Stimulated activated CD8-positive, alpha-beta memory T cell treated with anti-CD3 and anti-CD28 coated beads, Interleukin-7, amount 100 ng/mL, for 48 hours (primary cell): ENCODE measurements around the gene PTP4A1.
"Not testable (repeated sequence)": the region's sequence is repeated elsewhere in the genome, so short reads cannot be mapped to it uniquely, and the experiment has no call there.

Experiments
- DNase-seq, 2 donors: peaks; one replicate each; pipeline ENCODE4 v3.0.0-alpha.2; 2020; ENCODE audit warnings: low read depth in 1 of 2; ENCODE audit errors: extremely low read depth in 1 of 2

Gene PTP4A1

DNA sequence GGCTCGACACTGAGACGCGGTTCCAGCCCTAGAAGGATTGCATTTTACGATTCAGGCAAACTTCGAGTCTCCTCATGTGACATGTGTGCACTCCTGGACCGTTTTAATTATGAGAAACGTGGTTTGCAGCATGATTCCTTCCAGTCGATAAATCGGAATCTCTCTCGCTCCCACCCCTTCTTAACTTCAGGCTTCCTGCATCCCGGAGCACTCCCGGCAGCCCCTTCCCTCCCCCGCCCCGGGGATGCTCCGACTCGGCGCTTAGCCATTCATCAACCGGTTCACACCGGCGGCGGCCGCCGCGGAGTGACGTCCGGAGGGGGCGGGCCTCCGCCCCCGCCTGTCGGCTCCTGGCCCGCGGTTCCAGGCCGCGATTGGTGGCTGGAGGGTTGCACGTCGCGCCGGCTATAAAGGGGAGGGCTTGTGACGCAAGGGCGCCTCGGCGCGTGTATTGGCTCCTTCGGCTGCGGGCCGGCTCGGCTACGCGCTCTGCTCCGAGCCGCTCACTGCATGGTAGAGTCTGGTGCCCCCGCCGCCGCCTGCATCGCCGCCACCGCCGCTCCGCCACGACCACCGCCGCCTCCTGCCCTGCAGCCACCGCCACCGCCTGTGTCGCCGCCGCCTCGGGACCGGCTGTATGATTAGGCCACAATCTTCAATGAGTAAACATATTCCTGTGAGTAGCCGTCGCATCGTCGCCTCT is at the start of gene PTP4A1, which contains the start of gene LOC128125822:
Gene PTP4A1, plus strand, starts transcription at position 437 of the 703 bp plus-strand sequence. CDS start 4,401 bp downstream, outside the sequence.
Gene LOC128125822, plus strand, starts transcription at position 437 of the 703 bp plus-strand sequence.
- peak; percentile 93 to 94 for DNase-seq

DNA sequence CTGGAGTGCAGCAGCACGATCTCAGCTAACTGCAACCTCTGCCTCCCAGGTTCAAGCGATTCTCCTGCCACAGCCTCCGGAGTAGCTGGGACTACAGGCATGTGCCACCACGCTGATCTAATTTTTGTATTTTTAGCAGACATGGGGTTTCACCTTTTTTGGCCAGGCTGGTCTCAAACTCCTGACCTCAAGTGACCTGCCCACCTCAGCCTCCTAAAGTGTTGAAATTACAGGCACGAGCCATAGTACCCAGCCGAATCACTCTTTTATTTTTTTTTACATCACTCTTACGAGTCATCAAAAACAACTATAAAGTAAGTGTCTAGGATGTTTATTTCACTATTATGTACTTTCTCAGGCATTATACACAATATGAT is 49.4 kb upstream of the PTP4A1 start:
- DNase-seq, result not testable (repeated sequence)

DNA sequence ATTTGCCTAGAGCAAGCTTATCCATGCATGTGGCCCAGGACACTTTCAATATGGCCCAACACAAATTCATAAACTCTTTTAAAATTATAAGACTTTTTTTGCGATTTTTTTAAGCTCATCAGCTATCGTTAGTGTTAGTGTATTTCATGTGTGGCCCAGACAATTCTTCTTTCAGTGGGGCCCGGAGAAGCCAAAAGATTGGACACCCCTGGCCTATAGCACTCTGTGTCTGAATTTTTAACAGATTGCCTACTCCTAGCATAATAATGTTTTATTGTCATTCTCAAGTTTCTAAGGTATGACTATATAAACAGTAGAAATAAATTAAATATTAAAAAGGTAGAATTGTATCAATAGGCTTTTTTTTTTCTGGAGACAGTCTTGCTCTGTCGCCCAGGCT is 48.6 kb upstream of the PTP4A1 start:
- DNase-seq, result no peak

DNA sequence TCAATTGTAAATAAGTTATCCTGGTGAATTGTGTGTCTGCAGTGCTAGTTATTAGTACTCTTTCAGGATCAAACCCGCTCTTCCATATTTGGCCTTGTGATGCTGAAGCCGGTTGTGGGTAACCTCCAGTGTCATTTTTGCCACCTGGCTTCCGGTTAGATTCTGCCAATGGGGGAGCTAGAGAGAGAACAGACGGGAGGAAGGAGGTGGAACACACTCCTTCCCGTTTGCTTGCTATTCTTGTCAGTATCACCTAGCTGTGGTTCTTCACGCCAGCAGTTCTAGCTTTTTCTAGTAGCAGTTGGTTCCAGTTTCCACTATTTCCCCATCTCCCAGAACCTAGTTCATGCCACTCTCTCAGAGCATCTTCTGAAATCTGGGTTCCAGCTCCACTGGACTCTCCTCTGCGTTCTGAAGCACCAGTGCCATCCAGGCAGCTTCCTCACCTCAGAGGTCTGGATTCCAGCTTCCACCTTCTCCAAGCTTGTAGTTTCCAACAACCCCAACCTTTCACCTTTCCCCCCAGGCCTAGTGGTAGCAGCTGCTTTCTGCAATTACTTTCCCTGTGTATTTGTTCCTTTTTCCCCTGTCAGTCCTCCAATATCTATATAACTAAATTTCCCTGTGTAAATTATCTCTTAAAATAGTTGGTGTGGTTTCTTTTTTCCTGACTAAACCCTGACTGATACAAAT is 46.9 kb upstream of the PTP4A1 start:
- DNase-seq, result no peak

DNA sequence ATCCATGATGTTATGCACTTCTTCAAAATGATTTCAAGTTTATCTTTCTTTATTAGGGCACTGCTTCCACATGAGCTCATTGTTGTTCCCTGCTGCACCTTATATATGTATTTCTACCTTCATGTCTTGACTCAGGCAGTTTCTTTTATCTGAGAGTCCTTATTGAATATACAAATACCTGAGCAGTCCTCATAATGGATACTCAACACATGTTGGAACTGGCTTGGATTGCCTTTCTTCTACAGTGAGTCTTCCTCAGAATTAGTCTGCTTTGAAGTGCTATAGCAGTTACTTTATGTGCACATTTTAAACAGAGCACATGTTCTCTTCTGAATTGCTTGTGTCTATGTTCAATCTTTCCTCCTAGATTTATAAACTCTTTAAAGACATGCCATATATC is 45.3 kb upstream of the PTP4A1 start:
- DNase-seq, result no peak

DNA sequence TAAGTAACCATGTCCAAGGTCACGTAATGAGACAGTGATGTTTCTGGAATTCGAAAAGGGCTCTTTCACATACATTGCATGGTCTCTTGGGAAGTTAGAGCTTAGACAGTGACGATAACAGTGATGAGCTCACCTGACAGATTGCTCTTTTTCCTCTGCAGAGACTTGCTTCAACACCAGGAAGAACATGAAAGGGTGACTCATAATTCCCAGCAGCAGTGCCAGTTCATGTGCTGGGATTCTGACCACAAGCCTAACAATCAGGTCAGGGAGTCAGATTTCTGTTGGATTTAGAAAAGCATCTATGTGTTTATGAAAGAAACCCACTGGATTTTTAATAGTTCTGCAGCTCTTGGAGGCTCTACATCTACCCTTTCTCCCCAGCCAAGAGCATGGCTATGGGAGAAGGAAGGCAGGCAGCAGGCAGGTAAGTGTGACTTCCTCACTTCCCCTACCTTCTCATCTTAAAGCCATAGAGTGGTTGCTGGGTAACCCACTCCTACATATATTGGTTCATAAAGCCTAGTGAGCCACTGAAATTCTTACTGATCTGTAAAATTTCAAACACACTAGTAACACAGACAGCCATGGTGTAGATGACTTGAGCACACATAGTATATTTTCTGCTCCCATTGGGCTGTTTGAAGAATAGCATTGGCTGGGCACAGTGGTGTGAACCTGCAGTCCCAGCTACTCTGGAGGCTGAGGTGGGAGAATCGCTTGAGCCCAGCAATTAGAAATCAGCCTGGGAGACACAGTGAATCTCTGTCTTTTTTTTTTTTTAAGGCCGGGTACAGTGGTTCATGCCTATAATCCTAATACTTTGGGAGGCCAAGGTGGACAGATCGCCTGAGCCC is 44.4 kb upstream of the PTP4A1 start:
- DNase-seq, result no peak

DNA sequence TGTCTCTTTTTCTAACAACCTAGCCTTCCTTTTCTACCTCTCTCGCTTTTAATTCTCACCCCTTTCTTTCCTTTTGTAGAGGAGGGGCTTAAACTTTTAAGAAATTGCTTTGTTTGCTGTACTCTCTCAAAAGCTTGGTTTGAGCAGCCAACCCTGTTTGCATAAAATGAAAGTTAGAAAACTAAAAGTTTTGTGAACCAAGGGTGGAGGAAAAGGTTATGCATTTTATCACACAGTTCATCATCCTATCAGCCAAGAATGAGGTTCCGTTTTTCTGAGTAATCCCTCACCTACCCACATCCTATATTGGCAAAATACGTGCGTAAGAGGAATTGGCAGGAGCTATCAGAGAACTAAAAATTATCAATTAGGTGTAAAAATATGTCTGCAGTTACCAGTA is 42.8 kb upstream of the PTP4A1 start:
- no peak for DNase-seq

DNA sequence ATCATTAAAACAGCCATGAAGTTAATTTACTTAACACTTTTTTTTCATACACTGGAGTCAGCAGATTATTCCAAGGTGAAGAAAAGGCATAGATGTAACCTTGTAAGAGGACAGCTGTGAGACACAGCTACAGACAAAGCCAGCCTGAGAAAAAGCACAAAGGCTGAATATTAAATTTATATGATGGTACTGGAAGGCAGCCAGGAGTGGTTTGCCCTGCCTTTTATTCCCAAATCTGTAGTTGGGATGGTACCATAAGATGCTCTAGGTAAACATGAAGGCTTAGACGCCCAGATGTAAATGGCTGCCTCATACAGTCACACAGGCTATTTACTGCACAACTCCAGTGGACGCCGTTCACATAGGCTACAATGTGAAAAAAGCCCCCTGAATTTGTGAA is 42.1 kb upstream of the PTP4A1 start:
- no peak for DNase-seq

DNA sequence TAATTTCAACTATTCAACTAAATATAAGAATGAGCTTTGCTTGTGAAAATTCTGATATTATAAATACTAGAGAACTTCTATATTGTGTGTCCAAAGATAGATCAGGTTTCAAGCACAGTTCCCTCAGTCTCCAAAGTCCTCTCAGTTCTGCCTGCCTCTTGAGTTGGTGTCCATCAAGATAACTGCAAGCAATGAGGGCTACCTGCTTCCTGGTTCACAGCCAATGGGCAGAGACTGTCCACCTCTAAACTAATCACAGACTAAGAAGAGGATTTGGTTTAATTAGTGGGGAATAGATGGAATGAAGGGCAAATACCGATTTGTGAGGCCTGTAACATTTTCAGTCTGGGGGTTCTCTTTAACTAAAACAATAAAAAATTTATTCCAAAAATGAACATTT is 41.3 kb upstream of the PTP4A1 start:
- DNase-seq, result no peak

DNA sequence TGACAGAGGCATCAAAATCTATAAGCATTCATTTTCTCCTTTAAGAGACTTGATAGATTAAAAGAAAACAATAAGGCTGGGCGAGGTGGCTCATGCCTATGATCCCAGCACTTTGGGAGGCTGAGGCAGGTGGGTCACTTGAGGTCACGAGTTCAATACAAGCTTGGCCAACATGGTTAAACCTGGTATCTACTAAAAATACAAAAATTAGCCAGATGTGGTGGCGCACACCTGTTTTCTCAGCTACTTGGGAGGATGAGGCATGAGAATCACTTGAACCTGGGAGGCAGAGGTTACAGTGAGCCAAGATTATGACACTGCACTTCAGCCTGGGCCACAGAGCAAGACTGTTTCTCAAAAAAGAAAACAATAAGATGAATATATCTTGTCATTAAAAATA is 39.3 kb upstream of the PTP4A1 start:
- DNase-seq, result no peak

DNA sequence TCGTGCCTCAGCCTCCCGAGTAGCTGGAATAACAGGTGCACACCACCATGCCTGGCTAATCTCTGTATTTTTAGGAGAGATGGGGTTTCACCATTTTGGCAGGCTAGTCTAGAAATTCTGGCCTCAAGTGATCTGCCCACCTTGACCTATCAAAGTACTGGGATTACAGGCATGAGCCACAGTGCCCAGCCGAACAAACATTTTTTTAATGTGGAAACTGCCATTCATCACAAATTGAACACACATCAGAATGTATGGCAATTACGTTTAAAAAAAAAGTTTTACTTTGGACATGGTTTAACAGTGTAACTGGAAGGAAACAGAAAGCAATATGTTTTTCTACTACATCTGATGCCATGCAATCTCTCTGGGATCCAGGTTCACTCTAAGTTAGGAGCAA is 38.3 kb upstream of the PTP4A1 start:
- no peak for DNase-seq

DNA sequence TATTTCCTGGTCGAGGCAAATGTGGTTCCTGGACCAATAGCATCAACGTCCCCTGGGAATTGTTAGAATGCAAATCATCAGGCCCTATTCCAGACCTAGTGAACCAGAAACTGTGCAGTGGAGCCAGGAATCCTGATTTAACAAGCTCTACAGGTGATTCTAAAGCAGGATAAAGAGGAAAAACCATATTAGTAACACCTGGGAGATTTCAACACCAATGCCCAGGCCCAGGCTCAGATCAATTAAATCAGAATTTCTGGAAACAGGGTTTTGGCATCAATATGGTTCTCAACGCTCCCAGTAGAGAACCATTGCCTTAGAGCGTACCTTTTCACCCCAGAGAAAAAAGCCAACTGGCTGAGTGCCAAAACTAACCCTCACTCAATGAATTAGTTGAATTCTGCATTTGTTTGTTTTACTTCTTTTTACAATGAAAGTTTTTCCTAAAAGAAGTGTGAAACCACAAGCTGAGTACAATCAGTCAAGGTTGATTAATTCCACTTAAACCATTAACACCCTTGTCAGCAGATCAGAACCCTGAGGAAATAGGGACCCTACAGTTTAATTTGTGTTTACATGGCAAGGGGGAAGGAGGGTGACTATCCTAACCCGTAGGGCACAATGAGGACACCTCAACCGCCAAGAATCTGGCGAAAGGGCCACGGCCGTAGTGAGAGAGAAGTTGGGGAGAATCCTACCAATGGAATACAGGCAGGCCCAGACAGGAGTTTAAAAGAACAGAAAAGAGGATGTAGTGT is 34.9 kb upstream of the PTP4A1 start:
- no peak for DNase-seq

DNA sequence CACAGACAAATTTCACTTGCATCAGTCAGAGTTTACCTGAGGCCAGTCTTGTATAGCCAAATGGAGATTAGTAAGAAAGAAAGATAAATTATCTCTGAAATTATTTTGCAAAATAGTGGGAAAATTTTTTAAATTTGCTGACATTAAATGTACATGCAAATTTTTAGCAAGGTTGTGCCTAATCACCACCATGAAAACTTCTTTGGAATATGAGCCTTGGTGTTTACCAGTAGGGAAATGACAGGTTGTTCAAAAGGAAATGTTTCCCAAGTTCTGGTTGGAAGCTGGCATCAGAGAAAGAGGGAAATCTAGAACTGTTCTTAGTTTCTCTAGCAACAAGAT is 34.4 kb upstream of the PTP4A1 start:
- no peak for DNase-seq

DNA sequence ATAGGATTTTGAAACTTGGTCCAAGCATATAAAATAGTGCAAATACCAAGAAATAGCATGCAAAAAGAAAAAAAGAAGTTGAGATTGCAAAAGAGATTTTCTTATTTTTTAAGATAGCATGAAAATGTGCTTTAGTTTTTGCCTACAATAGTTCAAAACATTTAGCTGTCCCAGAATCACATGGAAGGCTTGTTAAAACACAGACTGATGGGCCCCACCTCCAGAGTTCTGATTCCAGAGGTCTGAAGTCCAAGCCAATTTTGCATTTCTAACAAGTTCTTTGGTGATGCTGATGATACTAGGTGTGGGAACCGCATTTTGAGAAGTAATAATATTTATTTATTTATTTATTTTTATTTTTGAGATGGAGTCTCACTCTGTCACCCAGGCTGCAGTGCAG is 33.7 kb upstream of the PTP4A1 start:
- DNase-seq, result no peak

DNA sequence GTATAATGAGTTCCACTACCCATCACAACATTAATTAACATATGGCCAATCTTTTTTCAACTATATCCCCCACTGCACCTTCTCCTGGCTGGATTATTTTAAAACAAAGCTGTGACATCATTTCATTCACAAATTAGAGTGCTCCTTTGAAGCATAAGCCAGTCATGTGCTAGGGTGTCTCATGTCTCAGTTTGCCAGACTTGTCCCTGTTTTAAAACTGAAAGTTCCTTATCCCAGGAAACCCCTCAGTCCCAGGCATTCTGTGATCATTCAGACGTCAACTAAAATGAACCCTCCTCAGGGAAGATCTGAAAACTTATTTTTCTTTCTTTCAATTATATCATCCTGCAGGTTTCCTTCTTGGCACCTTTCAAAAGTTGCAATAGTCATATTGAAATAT is 29.3 kb upstream of the PTP4A1 start:
- DNase-seq, result no peak

DNA sequence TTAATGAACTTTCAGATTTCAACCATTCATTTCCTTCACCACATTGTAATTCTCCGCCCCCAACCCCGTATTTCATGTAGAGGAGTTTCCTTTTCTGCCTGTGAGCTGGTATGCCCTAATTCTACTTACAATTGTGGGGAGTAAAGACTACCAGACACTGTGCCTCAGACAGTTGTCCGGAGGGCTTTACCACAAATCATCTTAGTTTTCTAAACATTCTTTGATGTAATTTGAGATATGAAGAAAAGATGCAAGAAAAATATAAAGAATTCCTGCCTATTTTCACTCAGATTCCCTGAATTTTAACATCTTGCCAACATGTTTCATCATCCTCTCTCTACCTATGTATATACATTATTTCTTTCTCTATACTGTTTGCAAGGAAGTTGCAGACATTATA is 28.3 kb upstream of the PTP4A1 start:
- no peak for DNase-seq

DNA sequence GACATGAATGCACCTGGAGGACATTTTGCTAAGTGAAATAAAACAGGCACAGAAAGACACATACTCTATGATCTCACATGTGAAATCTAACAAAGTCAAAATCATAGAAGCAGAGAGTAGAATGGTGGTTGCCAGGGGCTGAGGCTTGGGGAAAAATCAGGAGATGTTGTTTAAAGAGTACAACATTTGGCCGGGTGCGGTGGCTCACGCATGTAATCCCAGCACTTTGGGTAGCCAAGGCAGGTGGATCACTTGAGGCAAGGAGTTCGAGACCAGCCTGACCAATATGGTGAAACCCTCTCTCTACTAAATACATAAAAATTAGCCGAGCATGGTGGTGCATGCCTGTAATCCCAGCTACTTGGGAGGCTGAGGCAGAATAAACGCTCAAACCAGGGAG is 26.0 kb upstream of the PTP4A1 start:
- DNase-seq, result no peak

DNA sequence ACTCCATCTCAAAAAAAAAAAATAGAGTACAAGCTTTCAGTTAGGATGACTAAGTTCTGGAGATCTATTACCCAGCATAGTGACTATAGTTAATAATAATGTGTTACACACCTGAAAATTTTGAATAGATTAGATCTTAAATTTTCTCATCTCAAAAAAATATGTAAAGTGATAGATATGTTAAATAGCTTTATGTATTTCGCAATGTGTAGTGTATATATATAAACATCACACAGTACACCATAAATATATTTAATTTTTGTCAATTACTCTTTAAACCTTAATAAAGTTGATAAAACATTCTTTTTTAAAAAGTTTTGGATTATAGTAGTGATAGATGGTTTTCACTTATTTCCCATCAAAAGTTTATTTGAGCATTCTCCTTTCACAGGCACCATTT is 25.6 kb upstream of the PTP4A1 start:
- DNase-seq, result no peak

DNA sequence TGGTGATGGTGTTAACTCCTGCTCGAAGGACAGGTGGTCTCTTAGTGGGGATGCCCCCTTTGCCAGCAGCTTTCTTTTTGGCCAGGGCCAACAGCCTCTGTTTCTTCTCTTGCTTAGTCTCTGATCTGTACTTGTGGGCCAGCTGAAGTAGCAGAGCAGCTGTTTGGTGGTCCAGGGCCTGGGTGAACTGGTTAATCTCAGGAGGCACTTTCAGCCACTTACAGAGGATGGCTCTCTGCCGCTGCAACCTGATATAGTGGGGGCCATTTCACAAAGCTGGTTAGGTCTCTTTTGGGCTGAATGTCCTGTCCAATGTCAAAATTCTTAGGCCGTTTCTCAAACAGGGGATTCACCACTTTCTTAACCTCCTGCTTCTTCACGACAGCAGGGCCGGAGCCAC is 23.2 kb upstream of the PTP4A1 start:
- DNase-seq, result no peak

DNA sequence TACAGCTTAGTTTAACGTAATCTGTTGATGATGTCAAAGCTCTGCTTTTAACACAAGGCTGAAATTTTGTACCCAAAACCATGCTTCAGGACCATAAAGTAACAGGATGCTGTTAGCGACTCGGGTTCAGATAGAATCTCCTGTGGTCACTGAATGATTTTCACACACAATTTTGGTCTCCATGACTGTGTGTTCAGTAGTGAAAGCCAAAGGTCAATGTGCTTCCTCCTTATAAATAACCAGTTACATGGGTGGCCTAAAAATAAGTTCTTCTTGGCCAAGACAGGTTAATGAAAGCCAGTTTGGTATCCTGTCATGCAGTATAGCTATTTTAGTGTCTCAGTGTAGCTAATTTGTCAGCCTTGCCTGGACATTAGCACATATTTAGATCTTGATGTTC is 19.1 kb upstream of the PTP4A1 start:
- DNase-seq, result no peak

DNA sequence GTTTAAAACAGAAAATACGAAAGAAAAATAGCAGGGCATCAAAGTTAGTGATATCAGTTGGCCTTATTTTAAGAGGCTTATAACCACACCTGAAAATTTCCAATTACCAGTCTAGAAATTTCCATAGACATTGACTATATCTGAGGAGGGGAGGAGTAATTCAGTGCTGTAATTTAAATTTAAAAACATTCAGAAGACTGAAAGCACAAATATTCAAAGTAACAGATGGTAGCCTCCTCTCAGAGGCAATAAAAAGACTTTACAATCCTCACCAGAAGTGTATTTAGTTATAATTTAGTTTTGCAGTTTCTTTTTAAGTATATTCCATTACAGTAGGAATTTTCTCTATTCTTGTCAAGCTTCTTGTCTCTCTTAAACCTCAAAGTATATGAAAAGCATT is 18.4 kb upstream of the PTP4A1 start:
- DNase-seq, result no peak
